Small intestine (tissue), 16 donors: Measurements from ENCODE around the gene AGFG2. TPM values are rescaled to one million over a fixed set of nuclear protein-coding genes. Genes with fewer than 3 reads are reported as not detected.

ENCODE experiments used
- DNase-seq, 2 donors: peaks; one replicate each; pipeline versions ENCODE4 v3.0.0 to v3.0.0-alpha.2; 2013
- FAIRE-seq: peaks from 2 replicates; lab custom pipeline; 2012; peaks lifted over from hg19 to GRCh38; lab: Jason Lieb, UNC
- H3K27ac ChIP-seq, 3 donors: one replicate each; pipeline ENCODE4 v1.5.1; 2013; ENCODE audit warnings: low read length in 2 of 3, mild to moderate bottlenecking in 2 of 3, control low read depth in 1 of 3, inconsistent platforms in 1 of 3, low read depth in 1 of 3, moderate library complexity in 1 of 3
- H3K27me3 ChIP-seq, 3 donors: one replicate each; pipeline ENCODE4 v1.6.1; 2013; ENCODE audit warnings: low read length in 3 of 3, inconsistent platforms in 1 of 3; ENCODE audit not compliant: control insufficient read depth in 3 of 3, insufficient read depth in 3 of 3
- H3K36me3 ChIP-seq, 3 donors: one replicate each; pipeline ENCODE4 v1.6.1; 2013; ENCODE audit warnings: low read length in 3 of 3, inconsistent platforms in 1 of 3, low read depth in 1 of 3, mild to moderate bottlenecking in 1 of 3, moderate library complexity in 1 of 3; ENCODE audit not compliant: control insufficient read depth in 3 of 3, insufficient read depth in 2 of 3
- H3K4me1 ChIP-seq, 3 donors: one replicate each; pipeline ENCODE4 v1.6.1; 2013; ENCODE audit warnings: low read length in 2 of 3, inconsistent platforms in 1 of 3, low read depth in 1 of 3, mild to moderate bottlenecking in 1 of 3, moderate library complexity in 1 of 3; ENCODE audit not compliant: control insufficient read depth in 3 of 3, insufficient read depth in 2 of 3
- H3K4me3 ChIP-seq, 3 donors: one replicate each; pipeline ENCODE4 v1.5.1; 2013; ENCODE audit warnings: low read length in 3 of 3, control low read depth in 1 of 3, inconsistent platforms in 1 of 3, low read depth in 1 of 3, mild to moderate bottlenecking in 1 of 3, moderate library complexity in 1 of 3
- H3K9me3 ChIP-seq, 2 donors: one replicate each; pipeline ENCODE4 v1.6.1; 2013; ENCODE audit warnings: low read depth in 1 of 2, low read length in 1 of 2; ENCODE audit not compliant: control insufficient read depth in 2 of 2, insufficient read depth in 1 of 2
- WGBS, 3 donors: extraction: QIAGEN DNeasy Blood & Tissue Kit; methylation state at CpG; one replicate each; pipeline ENCODE4 v1.1.7; 2013; 5-methylcytosine and 5-hydroxymethylcytosine counted together
- long read RNA-seq, 10 donors: transcript quantifications; one replicate each; lab custom pipeline, GENCODE V29; 2026
- polyA plus RNA-seq, 4 donors: library from polyadenylated mRNA; stranded (reverse) in 3 of 4; unstranded in 1 of 4; fragments of 200-250 nt in 3 of 4; fragments of 120-200 nt in 1 of 4; gene quantifications; one replicate each; pipeline versions ENCODE4 v1.2.1 to v1.2.3, GENCODE V29; 2013
- donor health status: healthy with polysubstance abuse.
- donor health status: control.
- donor health status: control.
- donor health status: Bipolar disorder and iron deficiency.
- donor health status: healthy.

AGFG2 gene
- polyA plus RNA-seq, result 10 to 100 TPM in 3 of 4 donors, 1 to 10 TPM in 1; 9.5 to 23.9 (median 16.4) TPM
- long read RNA-seq, donor 1, full-length matches to known transcripts, result 3 of 11 reads
- long read RNA-seq, donor 1, partial matches to known transcripts, result 8 of 11 reads
- long read RNA-seq, donor 1, other reads (novel, unspliced or antisense), result 0 of 11 reads
- long read RNA-seq, donor 2, result 0 reads
- long read RNA-seq, donor 3, full-length matches to known transcripts, result 2 of 16 reads
- long read RNA-seq, donor 3, partial matches to known transcripts, result 14 of 16 reads
- long read RNA-seq, donor 3, other reads (novel, unspliced or antisense), result 0 of 16 reads
- long read RNA-seq, donor 4, result 0 reads
- long read RNA-seq, donor 5, result 0 reads
- long read RNA-seq, donor 6, result 0 reads
- long read RNA-seq, donor 7, full-length matches to known transcripts, result 3 of 3 reads
- long read RNA-seq, donor 7, partial matches to known transcripts, result 0 of 3 reads
- long read RNA-seq, donor 7, other reads (novel, unspliced or antisense), result 0 of 3 reads
- long read RNA-seq, donor 8, result 0 reads
- long read RNA-seq, donor 9, result 0 reads
- long read RNA-seq, donor 10, full-length matches to known transcripts, result 1 of 14 reads
- long read RNA-seq, donor 10, partial matches to known transcripts, result 13 of 14 reads
- long read RNA-seq, donor 10, other reads (novel, unspliced or antisense), result 0 of 14 reads

GRCh38 chr7:100538654-100539435 is at the start of gene AGFG2:
TSS of gene AGFG2 (plus strand) at chr7:100539203. CDS start at chr7:100539347, 144 bp downstream.
- Histone ChIP-seq H3K4me1 (peaks cover under 1 to 27% (median 8%) of the 10 kb centered on the region in 3 donors), H3K9me3 (no peaks in the 10 kb centered on the region), H3K4me3 (peak within 1 kb of the TSS; percentile 63 to 90 (median 65)), H3K27ac (peak within 1 kb of the TSS; percentile 28 to 76 (median 72)), H3K36me3 (no peaks in the 10 kb centered on the region), H3K27me3 (no peaks in the 10 kb centered on the region)
- DNase-seq (peak; percentile 100), FAIRE-seq (peak; percentile 33)
- 0% methylated on average over 40 to 60 of the region's 60 CpGs for WGBS, 3 donors

GRCh38 chr7:100489824-100490223 is 49.2 kb upstream of the AGFG2 start:
- DNase-seq, result peak; percentile 56 to 90
- no peak for FAIRE-seq
- H3K9me3 ChIP-seq, result no peaks in the 10 kb centered on the region
- peaks cover 0 to 2% (median 0%) of the 10 kb centered on the region in 3 donors for H3K36me3 ChIP-seq
- H3K4me3 ChIP-seq, result no peak overlapping the region
- WGBS, 3 donors, result 23 to 40% (median 37%) methylated on average over 9 of the region's 9 CpGs
- H3K4me1 ChIP-seq, result peaks cover 0 to 9% (median 2%) of the 10 kb centered on the region in 3 donors
- peaks cover 0 to 10% (median 2%) of the 10 kb centered on the region in 3 donors for H3K27me3 ChIP-seq
- peak overlapping the region in 1 of 3 donors; percentile 1 for H3K27ac ChIP-seq

GRCh38 chr7:100490483-100491191 is 48.4 kb upstream of the AGFG2 start:
- Histone ChIP-seq H3K27ac (no peak overlapping the region), H3K4me1 (peaks cover 0 to 9% (median 2%) of the 10 kb centered on the region in 3 donors), H3K4me3 (no peak overlapping the region), H3K27me3 (peaks cover 0 to 10% (median 2%) of the 10 kb centered on the region in 3 donors), H3K9me3 (no peaks in the 10 kb centered on the region), H3K36me3 (peaks cover 0 to 2% (median 0%) of the 10 kb centered on the region in 3 donors)
- no peak for FAIRE-seq
- DNase-seq, result no peak
- WGBS, 3 donors, result 41 to 75% (median 56%) methylated on average over 23 to 25 of the region's 25 CpGs

- FAIRE-seq (no peak), DNase-seq (no peak)
- Histone ChIP-seq H3K4me3 (no peak overlapping the region), H3K9me3 (no peaks in the 10 kb centered on the region), H3K36me3 (peaks cover 0 to 2% (median 0%) of the 10 kb centered on the region in 3 donors), H3K27me3 (peaks cover 0 to 10% (median 2%) of the 10 kb centered on the region in 3 donors), H3K27ac (no peak overlapping the region), H3K4me1 (peaks cover 0 to 9% (median 2%) of the 10 kb centered on the region in 3 donors)
- 96 to 100% (median 96%) methylated on average over 5 of the region's 5 CpGs for WGBS, 3 donors
Measured at GRCh38 chr7:100491192-100491578, 47.8 kb upstream of the AGFG2 start.

GRCh38 chr7:100492738-100493475 is 46.1 kb upstream of the AGFG2 start:
- no peak for FAIRE-seq
- 69 to 85% (median 70%) methylated on average over 5 of the region's 5 CpGs for WGBS, 3 donors

GRCh38 chr7:100493476-100494264 is 45.3 kb upstream of the AGFG2 start:
- DNase-seq (peak; percentile 53 to 74), FAIRE-seq (no peak)
- H3K9me3 ChIP-seq, result no peaks in the 10 kb centered on the region
- peaks cover 0 to 2% (median 0%) of the 10 kb centered on the region in 3 donors for H3K36me3 ChIP-seq
- peak overlapping the region in 2 of 3 donors; percentile 7 to 31 for H3K4me3 ChIP-seq
- 4 to 8% (median 6%) methylated on average over 29 to 56 of the region's 56 CpGs for WGBS, 3 donors
- H3K4me1 ChIP-seq, result peaks cover 0 to 9% (median 2%) of the 10 kb centered on the region in 3 donors
- peaks cover 0 to 10% (median 2%) of the 10 kb centered on the region in 3 donors for H3K27me3 ChIP-seq
- H3K27ac ChIP-seq, result no peak overlapping the region

More at GRCh38 chr7:100492738-100493475, 46.1 kb upstream of the AGFG2 start:
- Histone ChIP-seq H3K9me3 (no peaks in the 10 kb centered on the region), H3K27ac (no peak overlapping the region), H3K27me3 (peaks cover 0 to 10% (median 2%) of the 10 kb centered on the region in 3 donors), H3K4me1 (peaks cover 0 to 9% (median 2%) of the 10 kb centered on the region in 3 donors), H3K4me3 (peak overlapping the region in 2 of 3 donors; percentile 7 to 31), H3K36me3 (peaks cover 0 to 2% (median 0%) of the 10 kb centered on the region in 3 donors)
- DNase-seq, result no peak
